HepG2 (cell line): ENCODE results near the gene TEX19. TPM values are rescaled to one million over a fixed set of nuclear protein-coding genes. Genes with fewer than 3 reads are reported as not detected.
A peak's percentile ranks its signal among the peaks of the same experiment; 100 is the strongest.

Experiments used
- ARHGAP35 ChIP-seq: sonication (generic); formaldehyde crosslinking; IDR thresholded peaks from 2 replicates; pipeline ENCODE4 v1.9.0; 2022; ENCODE audit warnings: mild to moderate bottlenecking, inconsistent platforms, moderate library complexity, missing genetic modification reagents, borderline replicate concordance
- ATAD3A ChIP-seq: sonication (generic); formaldehyde crosslinking; IDR thresholded peaks from 2 replicates; pipeline ENCODE4 v1.4.0; 2020; ENCODE audit warnings: missing genetic modification reagents
- BORCS8-MEF2B ChIP-seq: sonication (generic); formaldehyde crosslinking; IDR thresholded peaks from 2 replicates; pipeline ENCODE4 v1.8.0; 2022; ENCODE audit warnings: mild to moderate bottlenecking, missing genetic modification reagents
- FOXA3 ChIP-seq: IDR thresholded peaks from 2 replicates; pipeline ENCODE4 v1.6.1; 2016; ENCODE audit warnings: missing genetic modification reagents, missing compliant biosample characterization
- KLF11 ChIP-seq: IDR thresholded peaks from 2 replicates; pipeline ENCODE4 v1.6.1; 2016; ENCODE audit warnings: missing compliant biosample characterization
- PAX8 ChIP-seq: sonication (generic); formaldehyde crosslinking; IDR thresholded peaks from 2 replicates; pipeline ENCODE4 v1.8.0; 2022; ENCODE audit warnings: mild to moderate bottlenecking, missing genetic modification reagents, borderline replicate concordance
- SCMH1 ChIP-seq: sonication (generic); formaldehyde crosslinking; IDR thresholded peaks from 2 replicates; pipeline ENCODE4 v1.9.0; 2021; ENCODE audit warnings: missing genetic modification reagents, mild to moderate bottlenecking, borderline replicate concordance
- SKIL ChIP-seq: sonication (generic); formaldehyde crosslinking; IDR thresholded peaks from 2 replicates; pipeline ENCODE4 v1.8.0; 2022; ENCODE audit warnings: missing genetic modification reagents, mild to moderate bottlenecking, moderate library complexity, borderline replicate concordance
- SMAD9 ChIP-seq: sonication (generic); formaldehyde crosslinking; IDR thresholded peaks from 2 replicates; pipeline ENCODE4 v1.5.1; 2020; ENCODE audit warnings: mild to moderate bottlenecking, missing genetic modification reagents
- SRSF9 ChIP-seq: fragments of 200-400 bp; formaldehyde crosslinking; IDR thresholded peaks from 2 replicates; pipeline ENCODE4 v1.6.1; 2018; ENCODE audit warnings: borderline replicate concordance, mild to moderate bottlenecking, low read depth, low read length; ENCODE audit not compliant: insufficient read depth, poor library complexity, severe bottlenecking
- ZFP62 ChIP-seq: sonication (generic); formaldehyde crosslinking; IDR thresholded peaks from 2 replicates; pipeline ENCODE4 v1.4.0; 2020; ENCODE audit warnings: missing genetic modification reagents
- ZMYM3 ChIP-seq: sonication (generic); formaldehyde crosslinking; IDR thresholded peaks from 2 replicates; pipeline ENCODE4 v1.5.1; 2020; ENCODE audit warnings: mild to moderate bottlenecking, missing genetic modification reagents
- ZNF253 ChIP-seq: sonication (generic); formaldehyde crosslinking; IDR thresholded peaks from 2 replicates; pipeline ENCODE4 v1.8.0; 2022; ENCODE audit warnings: mild to moderate bottlenecking, missing genetic modification reagents, borderline replicate concordance
- ZNF552 ChIP-seq: sonication (generic); formaldehyde crosslinking; IDR thresholded peaks from 2 replicates; pipeline ENCODE4 v1.9.0; 2022; ENCODE audit warnings: missing genetic modification reagents, mild to moderate bottlenecking, borderline replicate concordance
- ZNF816 ChIP-seq: sonication (generic); formaldehyde crosslinking; IDR thresholded peaks from 2 replicates; pipeline ENCODE4 v1.8.0; 2022; ENCODE audit warnings: missing genetic modification reagents, mild to moderate bottlenecking, borderline replicate concordance
- ZNF83 ChIP-seq: sonication (generic); formaldehyde crosslinking; IDR thresholded peaks from 2 replicates; pipeline ENCODE4 v1.4.0; 2020; ENCODE audit warnings: missing genetic modification reagents, mild to moderate bottlenecking, borderline replicate concordance
- polyA plus RNA-seq, 8 experiments: library from polyadenylated mRNA; depleted of rRNA in 3 of 8; stranded (reverse) in 7 of 8; unstranded in 1 of 8; fragments of >200 nt; fragmentation: Illumina TruSeq in 4 of 8; extraction: Trizol in 4 of 8; gene quantifications; 2 replicates each; pipeline versions ENCODE4 v1.2.1 to v1.2.3, GENCODE V29; 2011 to 2016; ENCODE audit warnings: low read depth in 4 of 8, missing spikeins in 1 of 8, mixed read lengths in 1 of 8; ENCODE audit not compliant: insufficient read depth in 1 of 8
- total RNA-seq, 5 experiments: library from RNA; depleted of rRNA; stranded (reverse); fragments of >200 nt; fragmentation: Illumina TruSeq; extraction: Trizol; gene quantifications; 2 replicates each; pipeline ENCODE4 v1.2.3, GENCODE V29; 2016; ENCODE audit warnings: low read depth in 1 of 5
- TF ChIP-seq, protein P1 (sequence below): IDR thresholded peaks from 2 replicates; pipeline ENCODE4 v1.6.1; 2018; ENCODE audit warnings: missing genetic modification reagents
- TF ChIP-seq, protein P2 (sequence below): sonication (generic); formaldehyde crosslinking; IDR thresholded peaks from 2 replicates; pipeline ENCODE4 v1.5.1; 2020; ENCODE audit warnings: mild to moderate bottlenecking, missing genetic modification reagents, moderate library complexity
- TF ChIP-seq, protein P3 (sequence below), 2 experiments: fragments of 450-650 bp in 1 of 2; sonication (generic) in 1 of 2; formaldehyde crosslinking; IDR thresholded peaks; 2 replicates each; pipeline versions ENCODE4 v1.5.0 to v1.8.0; 2020 to 2022; ENCODE audit warnings: mild to moderate bottlenecking in 1 of 2, missing genetic modification reagents in 1 of 2
- TF ChIP-seq, protein P4 (sequence below): fragments of 450-650 bp; IDR thresholded peaks from 2 replicates; pipeline ENCODE4 v1.6.1; 2017; ENCODE audit warnings: mild to moderate bottlenecking

TEX19 gene
- total and polyA plus RNA-seq, 2 of the 13 experiments (the other 11 are each of a cell fraction or from before 2014, with no cell fraction given): 1.3 to 6.0 TPM

- TF ChIP-seq SMAD9 (CRISPR knock-in tag): no peak
- TF ChIP-seq ZNF552 (CRISPR knock-in tag): peak; percentile 23; the same call in 1 of the 2 replicates
- TF ChIP-seq BORCS8-MEF2B: peak; percentile 42; the same call in 1 of the 2 replicates
- TF ChIP-seq ZNF816 (CRISPR knock-in tag): no peak
- TF ChIP-seq, protein P1, sequence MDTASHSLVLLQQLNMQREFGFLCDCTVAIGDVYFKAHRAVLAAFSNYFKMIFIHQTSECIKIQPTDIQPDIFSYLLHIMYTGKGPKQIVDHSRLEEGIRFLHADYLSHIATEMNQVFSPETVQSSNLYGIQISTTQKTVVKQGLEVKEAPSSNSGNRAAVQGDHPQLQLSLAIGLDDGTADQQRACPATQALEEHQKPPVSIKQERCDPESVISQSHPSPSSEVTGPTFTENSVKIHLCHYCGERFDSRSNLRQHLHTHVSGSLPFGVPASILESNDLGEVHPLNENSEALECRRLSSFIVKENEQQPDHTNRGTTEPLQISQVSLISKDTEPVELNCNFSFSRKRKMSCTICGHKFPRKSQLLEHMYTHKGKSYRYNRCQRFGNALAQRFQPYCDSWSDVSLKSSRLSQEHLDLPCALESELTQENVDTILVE (CRISPR knock-in tag): no peak
- peak; percentile 51; the same call in 1 of the 2 replicates for TF ChIP-seq ZMYM3 (CRISPR knock-in tag)
- TF ChIP-seq, protein P2, sequence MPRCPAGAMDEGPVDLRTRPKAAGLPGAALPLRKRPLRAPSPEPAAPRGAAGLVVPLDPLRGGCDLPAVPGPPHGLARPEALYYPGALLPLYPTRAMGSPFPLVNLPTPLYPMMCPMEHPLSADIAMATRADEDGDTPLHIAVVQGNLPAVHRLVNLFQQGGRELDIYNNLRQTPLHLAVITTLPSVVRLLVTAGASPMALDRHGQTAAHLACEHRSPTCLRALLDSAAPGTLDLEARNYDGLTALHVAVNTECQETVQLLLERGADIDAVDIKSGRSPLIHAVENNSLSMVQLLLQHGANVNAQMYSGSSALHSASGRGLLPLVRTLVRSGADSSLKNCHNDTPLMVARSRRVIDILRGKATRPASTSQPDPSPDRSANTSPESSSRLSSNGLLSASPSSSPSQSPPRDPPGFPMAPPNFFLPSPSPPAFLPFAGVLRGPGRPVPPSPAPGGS (CRISPR knock-in tag): 0 out of 2 replicates have a peak, but pooled peaks have one; percentile 23
- TF ChIP-seq, protein P3, sequence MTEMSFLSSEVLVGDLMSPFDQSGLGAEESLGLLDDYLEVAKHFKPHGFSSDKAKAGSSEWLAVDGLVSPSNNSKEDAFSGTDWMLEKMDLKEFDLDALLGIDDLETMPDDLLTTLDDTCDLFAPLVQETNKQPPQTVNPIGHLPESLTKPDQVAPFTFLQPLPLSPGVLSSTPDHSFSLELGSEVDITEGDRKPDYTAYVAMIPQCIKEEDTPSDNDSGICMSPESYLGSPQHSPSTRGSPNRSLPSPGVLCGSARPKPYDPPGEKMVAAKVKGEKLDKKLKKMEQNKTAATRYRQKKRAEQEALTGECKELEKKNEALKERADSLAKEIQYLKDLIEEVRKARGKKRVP (CRISPR knock-in tag; IDR thresholded peaks at IDR 0.05): no peak
- TF ChIP-seq SCMH1 (CRISPR knock-in tag): no peak
- peak; percentile 21; the same call in 1 of the 2 replicates for TF ChIP-seq KLF11 (CRISPR knock-in tag)
- TF ChIP-seq, protein P4, sequence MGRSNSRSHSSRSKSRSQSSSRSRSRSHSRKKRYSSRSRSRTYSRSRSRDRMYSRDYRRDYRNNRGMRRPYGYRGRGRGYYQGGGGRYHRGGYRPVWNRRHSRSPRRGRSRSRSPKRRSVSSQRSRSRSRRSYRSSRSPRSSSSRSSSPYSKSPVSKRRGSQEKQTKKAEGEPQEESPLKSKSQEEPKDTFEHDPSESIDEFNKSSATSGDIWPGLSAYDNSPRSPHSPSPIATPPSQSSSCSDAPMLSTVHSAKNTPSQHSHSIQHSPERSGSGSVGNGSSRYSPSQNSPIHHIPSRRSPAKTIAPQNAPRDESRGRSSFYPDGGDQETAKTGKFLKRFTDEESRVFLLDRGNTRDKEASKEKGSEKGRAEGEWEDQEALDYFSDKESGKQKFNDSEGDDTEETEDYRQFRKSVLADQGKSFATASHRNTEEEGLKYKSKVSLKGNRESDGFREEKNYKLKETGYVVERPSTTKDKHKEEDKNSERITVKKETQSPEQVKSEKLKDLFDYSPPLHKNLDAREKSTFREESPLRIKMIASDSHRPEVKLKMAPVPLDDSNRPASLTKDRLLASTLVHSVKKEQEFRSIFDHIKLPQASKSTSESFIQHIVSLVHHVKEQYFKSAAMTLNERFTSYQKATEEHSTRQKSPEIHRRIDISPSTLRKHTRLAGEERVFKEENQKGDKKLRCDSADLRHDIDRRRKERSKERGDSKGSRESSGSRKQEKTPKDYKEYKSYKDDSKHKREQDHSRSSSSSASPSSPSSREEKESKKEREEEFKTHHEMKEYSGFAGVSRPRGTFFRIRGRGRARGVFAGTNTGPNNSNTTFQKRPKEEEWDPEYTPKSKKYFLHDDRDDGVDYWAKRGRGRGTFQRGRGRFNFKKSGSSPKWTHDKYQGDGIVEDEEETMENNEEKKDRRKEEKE: no peak
- 0 out of 2 replicates have a peak, but pooled peaks have one; percentile 60 for TF ChIP-seq ZNF83 (CRISPR knock-in tag)
- no peak for TF ChIP-seq SRSF9
- peak; percentile 47 for TF ChIP-seq ARHGAP35 (CRISPR knock-in tag)
- TF ChIP-seq FOXA3 (CRISPR knock-in tag): peak; percentile 19; the same call in 1 of the 2 replicates
- no peak for TF ChIP-seq ATAD3A (CRISPR knock-in tag)
- TF ChIP-seq ZFP62 (CRISPR knock-in tag): 0 out of 2 replicates have a peak, but pooled peaks have one; percentile 70
- TF ChIP-seq PAX8: 0 out of 2 replicates have a peak, but pooled peaks have one; percentile 39
- TF ChIP-seq ZNF253 (CRISPR knock-in tag): 0 out of 2 replicates have a peak, but pooled peaks have one; percentile 3
- peak; percentile 98 for TF ChIP-seq SKIL (CRISPR knock-in tag)
Observed at GRCh38 chr17:82384730-82385481, 25.9 kb downstream of the TEX19 start (continued).
